GM12878 (cell line): Measurements from ENCODE around the gene PHLPP1. TPM values are rescaled to one million over a fixed set of nuclear protein-coding genes. Genes with fewer than 3 reads are reported as not detected.
A peak's percentile ranks its signal among the peaks of the same experiment; 100 is the strongest.

ENCODE experiments used
- ATAC-seq: fragments of 200-7000 bp; cut with Tn5 transposase; 3 replicates; pipeline ENCODE4 v1.9.1; 2020; ENCODE audit warnings: mild to moderate bottlenecking, moderate library complexity
- BruUV-seq: library from RNA; stranded (reverse); fragments of 400-500 nt; replicated peaks from 2 replicates; lab custom pipeline; 2021; lab: Mats Ljungman, UMichigan
- CTCF ChIA-PET: fragments of 300-600 bp; sonication (Branson Sonifier 250); formaldehyde crosslinking; extraction: SDS; loops from one replicate; lab custom pipeline; 2021; ENCODE audit warnings: inconsistent platforms; lab: Yijun Ruan, JAX
- POLR2A ChIA-PET: fragments of 350-600 bp; formaldehyde crosslinking; extraction: SDS; loops from one replicate; lab custom pipeline; 2021; ENCODE audit warnings: inconsistent platforms; lab: Charles Lee
- RAD21 ChIA-PET: fragments of 300-600 bp; sonication (Branson Sonifier 250); formaldehyde crosslinking; loops from one replicate; lab custom pipeline; 2023; ENCODE audit warnings: antibody characterized with exemption; ENCODE audit not compliant: unreplicated experiment; lab: Charles Lee
- SMC1A ChIA-PET: fragments of 300-600 bp; sonication (Branson Sonifier 250); formaldehyde crosslinking; loops from one replicate; lab custom pipeline; 2023; ENCODE audit not compliant: unreplicated experiment, uncharacterized antibody; lab: Charles Lee
- DNase-seq: peaks from one replicate; pipeline ENCODE4 v3.0.0-alpha.2; 2011; ENCODE audit warnings: low read depth, low spot score
- FAIRE-seq: peaks from 3 replicates; lab custom pipeline; 2011; peaks lifted over from hg19 to GRCh38; lab: Jason Lieb, UNC
- H2AFZ ChIP-seq: 2 replicates; pipeline ENCODE4 v1.6.0; 2011; ENCODE audit warnings: low read depth, low read length, control low read depth; ENCODE audit not compliant: control insufficient read depth
- H3K27ac ChIP-seq: 2 replicates; pipeline ENCODE4 v1.5.1; 2011; ENCODE audit warnings: control low read depth; ENCODE audit not compliant: control insufficient read depth, insufficient read depth
- H3K27me3 ChIP-seq, 2 experiments: replicated peaks in 1 of 2; 2 replicates each; pipeline versions ENCODE4 v1.6.0 to v1.6.1; 2011; ENCODE audit warnings: low read length in 1 of 2; ENCODE audit not compliant: control insufficient read depth in 2 of 2, insufficient read depth in 2 of 2
- H3K36me3 ChIP-seq, 2 experiments: 2 replicates each; pipeline ENCODE4 v1.5.1; 2011; ENCODE audit warnings: low read length in 1 of 2; ENCODE audit not compliant: control insufficient read depth in 2 of 2, insufficient read depth in 2 of 2
- H3K4me1 ChIP-seq: 2 replicates; pipeline ENCODE4 v1.6.1; 2011; ENCODE audit warnings: mild to moderate bottlenecking, low read length, moderate library complexity, mixed read lengths; ENCODE audit not compliant: control insufficient read depth, insufficient read depth
- H3K4me2 ChIP-seq: 2 replicates; pipeline ENCODE4 v1.6.0; 2011; ENCODE audit warnings: control low read depth; ENCODE audit not compliant: control insufficient read depth, insufficient read depth
- H3K4me3 ChIP-seq: fragments of 200-600 bp; sonication (generic); 2 replicates; pipeline ENCODE4 v1.5.1; 2016
- H3K79me2 ChIP-seq: 2 replicates; pipeline ENCODE4 v1.6.0; 2011; ENCODE audit warnings: low read length; ENCODE audit not compliant: control insufficient read depth, insufficient read depth
- H3K9ac ChIP-seq: 2 replicates; pipeline ENCODE4 v1.8.0; 2011; ENCODE audit warnings: low read length, control low read depth, mixed read lengths; ENCODE audit not compliant: control insufficient read depth, insufficient read depth
- H3K9me3 ChIP-seq: replicated peaks from 3 replicates; pipeline ENCODE4 v1.5.1; 2011; ENCODE audit warnings: mild to moderate bottlenecking, low read length; ENCODE audit not compliant: control insufficient read depth, insufficient read depth
- H4K20me1 ChIP-seq: 2 replicates; pipeline ENCODE4 v1.6.0; 2011; ENCODE audit not compliant: control insufficient read depth, insufficient read depth
- CHD1 ChIP-seq: IDR thresholded peaks from 2 replicates; pipeline ENCODE4 v1.6.1; 2012; ENCODE audit warnings: low read depth, low read length, improper control_type of control experiment
- CREB1 ChIP-seq: IDR thresholded peaks from 2 replicates; pipeline ENCODE4 v1.6.1; 2012; ENCODE audit warnings: low read depth, mild to moderate bottlenecking, inconsistent platforms
- CTCF ChIP-seq, 3 experiments: IDR thresholded peaks in 2 of 3; conservative IDR thresholded peaks in 1 of 3; 2 replicates each; pipeline ENCODE4 v1.5.1; 2011; ENCODE audit warnings: low read depth in 3 of 3, low read length in 3 of 3, mild to moderate bottlenecking in 3 of 3, control low read depth in 2 of 3, moderate library complexity in 2 of 3, inconsistent platforms in 1 of 3, mixed read lengths in 1 of 3; ENCODE audit not compliant: control insufficient read depth in 2 of 3, insufficient read depth in 1 of 3; ENCODE audit errors: extremely low read depth in 1 of 3
- E2F4 ChIP-seq: IDR thresholded peaks from 2 replicates; pipeline ENCODE4 v1.6.1; 2012; ENCODE audit warnings: low read depth, low read length, improper control_type of control experiment
- EZH2 ChIP-seq: IDR thresholded peaks from 2 replicates; pipeline ENCODE4 v1.6.1; 2012; ENCODE audit warnings: low read depth, mild to moderate bottlenecking, control low read depth, inconsistent platforms, low read length, borderline replicate concordance; ENCODE audit not compliant: control insufficient read depth
- GATAD2B ChIP-seq: fragments of 450-650 bp; conservative IDR thresholded peaks from 2 replicates; pipeline ENCODE4 v1.6.1; 2017; ENCODE audit warnings: low read depth, mild to moderate bottlenecking, moderate library complexity
- MTA2 ChIP-seq: fragments of 450-650 bp; IDR thresholded peaks from 2 replicates; pipeline ENCODE4 v1.6.1; 2016; ENCODE audit warnings: low read depth, mild to moderate bottlenecking, moderate library complexity
- PAX8 ChIP-seq: fragments of 450-650 bp; IDR thresholded peaks from 2 replicates; pipeline ENCODE4 v1.6.1; 2017; ENCODE audit warnings: mild to moderate bottlenecking, moderate library complexity
- PBX3 ChIP-seq: IDR thresholded peaks from 2 replicates; pipeline ENCODE4 v1.6.1; 2011; ENCODE audit warnings: mild to moderate bottlenecking, low read depth, low read length, moderate library complexity; ENCODE audit not compliant: insufficient replicate concordance
- RAD21 ChIP-seq: IDR thresholded peaks from 2 replicates; pipeline ENCODE4 v1.6.1; 2011; ENCODE audit warnings: mild to moderate bottlenecking, low read depth, low read length, moderate library complexity; ENCODE audit not compliant: insufficient read depth
- REST ChIP-seq: IDR thresholded peaks from 2 replicates; pipeline ENCODE4 v1.6.1; 2012; ENCODE audit warnings: mild to moderate bottlenecking, low read depth, low read length
- SPI1 ChIP-seq: IDR thresholded peaks from 2 replicates; pipeline ENCODE4 v1.6.1; 2011; ENCODE audit warnings: low read depth, mild to moderate bottlenecking, low read length, moderate library complexity, borderline replicate concordance; ENCODE audit not compliant: insufficient read depth
- STAT3 ChIP-seq: IDR thresholded peaks from 2 replicates; pipeline ENCODE4 v1.6.1; 2011; ENCODE audit warnings: low read depth, low read length, improper control_type of control experiment
- YY1 ChIP-seq: IDR thresholded peaks from 2 replicates; pipeline ENCODE4 v1.6.1; 2011; ENCODE audit warnings: low read depth, mild to moderate bottlenecking, low read length
- ZBED1 ChIP-seq: IDR thresholded peaks from 2 replicates; pipeline ENCODE4 v1.6.1; 2016; ENCODE audit warnings: borderline replicate concordance
- WGBS: methylation state at CpG from one replicate; pipeline ENCODE4 v1.1.6; 2016; ENCODE audit warnings: low lambda C conversion rate; ENCODE audit not compliant: insufficient replicate concordance, insufficient coverage; ENCODE audit errors: missing lambda C conversion rate; 5-methylcytosine and 5-hydroxymethylcytosine counted together
- in situ Hi-C: fragments of 300-500 bp; cut with MboI; formaldehyde crosslinking; loops from 9 replicates; pipeline ENCODE4 v1.14.3; 2018; ENCODE audit warnings: mixed read lengths
- intact Hi-C: fragments of 100-400 bp; cut with micrococcal nuclease; formaldehyde crosslinking; loops from one replicate; pipeline ENCODE4 v1.14.2; 2022; ENCODE audit not compliant: unreplicated experiment
- polyA plus RNA-seq, 11 experiments: library from polyadenylated mRNA; depleted of rRNA in 4 of 11; unstranded in 6 of 11; stranded (reverse) in 5 of 11; fragments of >200 nt; fragmentation: Nextera tagmentation in 4 of 11; fragmentation: Illumina TruSeq in 1 of 11; extraction: Ambion mirVana in 4 of 11; extraction: Trizol in 1 of 11; gene quantifications; 1 replicate in 1 of 11; 2 replicates in 10 of 11; pipeline versions ENCODE4 v1.2.1 to v1.2.3, GENCODE V29; 2011 to 2016; ENCODE audit warnings: inconsistent platforms in 2 of 11, missing spikeins in 2 of 11, low read depth in 1 of 11
- total RNA-seq, 4 experiments: library from RNA; depleted of rRNA in 3 of 4; stranded (reverse); fragments of >200 nt in 3 of 4; fragmentation: Illumina TruSeq in 1 of 4; extraction: Trizol in 1 of 4; gene quantifications; 2 replicates each; pipeline versions ENCODE4 v1.2.1 to v1.2.3, GENCODE V29; 2013 to 2021

PHLPP1 gene
- total and polyA plus RNA-seq, 10 of the 15 experiments (the other 5 are each of a cell fraction or from before 2014, with no cell fraction given): 0.42 to 7.0 (median 1.9) TPM

GRCh38 chr18:62716619-62717168, 1.4 kb downstream of the PHLPP1 start:
- H3K4me3 ChIP-seq: peak overlapping the region; percentile 63
- SMC1A ChIA-PET: interaction anchor here (1.1 to 2.0 kb wide), 8 partner anchors 78 to 266 kb away, joined by 3 to 9 read pairs (median 3); no protein-coding TSS in a partner anchor
- in situ Hi-C loops (loop anchor here (10.0 to 25.0 kb wide), 3 partner anchors 238 to 708 kb away; partner anchors contain the start of gene VPS4B), intact Hi-C loops (loop anchor here (10.0 kb wide), 4 partner anchors 192 to 718 kb away; partner anchors contain the start of gene ZCCHC2)
- WGBS: 5% methylated on average over 52 of the region's 68 CpGs
- H3K4me2 ChIP-seq: peak overlapping the region; percentile 48; the same call in 1 of the 2 replicates
- peak; percentile 37 for ATAC-seq
- POLR2A ChIA-PET: no interaction called here
- 0 out of 2 replicates have a peak, but pooled peaks cover 2% of the 10 kb centered on the region for H3K4me1 ChIP-seq
- no peaks in the 10 kb centered on the region for H4K20me1 ChIP-seq
- BruUV-seq: no TSS peak
- DNase-seq: no peak
- H3K27ac ChIP-seq: peak overlapping the region; percentile 31
- no peaks in the 10 kb centered on the region for H3K36me3 ChIP-seq
- H3K9me3 ChIP-seq: no peaks in the 10 kb centered on the region
- H3K9ac ChIP-seq: peak overlapping the region; percentile 64
- FAIRE-seq: no peak
- CTCF ChIA-PET: interaction anchor here (0.9 to 6.6 kb wide), 5 partner anchors 11 to 266 kb away, joined by 3 to 57 read pairs (median 3); no protein-coding TSS in a partner anchor
- H2AFZ ChIP-seq: peak overlapping the region; percentile 61
- no peaks in the 10 kb centered on the region for H3K27me3 ChIP-seq
- H3K79me2 ChIP-seq: peaks cover 32% of the 10 kb centered on the region
- RAD21 ChIA-PET: interaction anchor here (0.6 to 2.5 kb wide), 7 partner anchors 12 to 438 kb away, joined by 3 to 34 read pairs (median 4); no protein-coding TSS in a partner anchor
- TF ChIP-seq ZBED1 (no peak), CREB1 (no peak), MTA2 (no peak), CTCF (IDR thresholded peaks at IDR 0.05 in 2 of 3, conservative IDR thresholded peaks at IDR 0.05 in 1 of 3; ENCODE audit: control insufficient read depth in 2 of 3, extremely low read depth in 1 of 3, insufficient read depth in 1 of 3, low read depth in 3 of 3, low read length in 3 of 3) (peak in 1 of 3 experiments; percentile 49; a peak in 1 of 6 replicates), PAX8 (no peak), SPI1 (no peak), REST (no peak), CHD1 (no peak), E2F4 (no peak), RAD21 (peak; percentile 65), STAT3 (no peak), PBX3 (no peak), YY1 (peak; percentile 41; the same call in 1 of the 2 replicates), EZH2 (no peak), GATAD2B (peak; percentile 8; the same call in 1 of the 2 replicates)
